HG03097 (cell line): ENCODE results near the gene HNRNPU.

Experiments used
- ATAC-seq: cut with Tn5 transposase; IDR thresholded peaks from one replicate; pipeline ENCODE4 v1.9.1; 2021; ENCODE audit not compliant: unreplicated experiment, low FRiP score

The HNRNPU gene

DNA sequence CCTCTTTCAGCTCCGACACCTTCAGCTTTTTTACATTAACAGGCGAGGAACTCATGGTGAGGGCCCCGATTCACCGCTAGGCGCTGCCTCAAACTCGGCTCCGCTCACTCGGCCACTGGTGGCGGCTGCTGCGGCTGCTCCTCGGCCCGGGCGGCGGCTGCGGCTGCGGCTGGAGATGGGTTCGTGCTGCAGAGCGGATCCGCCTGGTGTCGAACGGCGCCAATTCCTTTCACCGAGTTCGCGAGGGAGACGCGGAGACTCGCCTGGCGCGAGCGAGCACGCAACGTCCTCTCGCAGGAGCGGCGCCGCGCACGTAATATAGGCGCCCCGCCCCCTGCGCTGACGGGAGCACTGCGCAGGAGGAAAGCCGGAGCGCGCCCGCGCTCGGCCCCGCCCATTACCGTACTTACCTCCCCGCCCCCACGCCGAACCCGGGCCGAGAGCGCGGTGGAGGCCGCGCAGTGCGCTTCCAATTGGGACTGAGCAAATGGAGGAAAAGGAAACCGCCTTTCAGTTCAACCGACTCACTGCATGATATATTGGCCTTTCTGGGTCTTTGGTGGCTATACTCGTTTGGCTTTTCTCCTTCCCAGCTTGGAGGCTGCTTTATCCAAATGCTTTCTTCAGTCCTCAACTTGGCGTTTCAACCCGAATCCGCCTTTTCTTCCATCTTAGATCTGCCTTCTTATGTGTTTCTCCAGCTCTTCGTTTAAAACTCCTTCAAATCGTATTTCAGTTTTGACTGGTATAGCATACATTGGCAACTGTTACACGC, at the start of gene HNRNPU:
Gene HNRNPU, minus strand, starts transcription at position 291 of the 775 bp plus-strand sequence. Its CDS starts 236 bp downstream, at position 55.
- ATAC-seq = peak; percentile 61

DNA sequence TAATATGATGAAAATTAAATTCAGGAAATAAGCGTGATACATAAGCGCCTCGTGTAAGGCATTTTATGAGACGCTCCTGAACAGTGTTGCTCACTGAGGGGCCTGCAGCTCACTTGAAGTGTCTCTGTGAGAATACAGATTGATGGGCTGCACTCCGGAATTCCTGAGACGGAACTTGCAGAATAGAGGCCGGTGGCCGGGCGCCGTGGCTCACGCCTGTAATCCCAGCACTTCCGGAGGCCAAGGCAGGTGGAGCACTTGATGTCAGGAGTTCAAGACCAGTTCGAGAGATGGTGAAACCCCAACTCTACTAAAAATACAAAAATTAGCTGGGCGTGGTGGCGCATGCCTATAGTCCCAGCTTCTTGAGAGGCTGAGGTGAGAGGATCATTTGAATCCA, 49.5 kb upstream of the HNRNPU start:
- ATAC-seq = no peak

DNA sequence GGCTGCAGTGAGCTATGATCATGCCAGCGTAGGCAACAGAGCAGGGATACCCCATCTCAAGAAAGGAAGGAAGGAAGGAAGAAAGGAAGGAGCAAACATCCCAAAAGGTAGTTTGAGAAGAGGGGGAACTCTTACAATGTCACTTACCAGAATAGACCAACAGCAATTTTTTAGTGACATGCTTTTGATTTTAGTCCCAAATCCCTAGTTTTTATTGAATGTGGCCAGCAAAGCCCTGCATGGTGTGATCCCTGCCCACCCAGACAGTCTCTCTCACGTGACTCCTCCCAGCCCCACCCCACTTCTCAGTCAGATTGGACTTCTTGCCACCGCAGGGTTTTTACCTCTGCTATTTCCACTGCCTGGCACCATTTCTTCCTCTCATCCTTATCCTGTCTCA, 39.8 kb upstream of the HNRNPU start:
- no peak for ATAC-seq

DNA sequence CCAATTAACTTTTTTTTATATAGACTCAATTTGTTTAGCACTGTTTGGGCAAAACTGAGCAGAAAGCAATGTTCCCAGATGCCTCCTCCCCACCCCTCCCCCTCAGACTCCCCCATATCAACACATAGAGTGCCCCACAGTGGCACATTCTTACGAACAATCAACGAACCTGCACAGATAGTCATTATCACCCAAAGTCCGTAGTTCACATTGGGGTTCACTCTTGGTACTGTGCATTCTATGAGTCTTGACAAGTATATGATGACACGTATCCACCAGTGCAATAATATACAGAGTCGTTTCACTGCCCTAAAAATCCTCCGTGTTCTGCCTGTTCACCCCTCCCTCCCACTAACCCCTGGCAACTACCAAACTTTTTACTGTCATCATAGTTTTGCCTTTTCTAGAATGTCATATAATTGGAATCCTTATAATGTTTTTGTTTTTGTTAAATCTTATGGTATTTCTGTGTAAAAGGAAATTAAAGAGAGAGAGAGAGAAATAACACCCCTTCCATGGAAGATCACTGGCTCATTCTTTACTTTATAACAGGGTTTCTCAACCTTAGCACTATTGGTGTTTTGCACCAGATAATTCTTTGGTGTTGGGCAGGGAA, 37.2 kb upstream of the HNRNPU start:
- ATAC-seq = no peak

DNA sequence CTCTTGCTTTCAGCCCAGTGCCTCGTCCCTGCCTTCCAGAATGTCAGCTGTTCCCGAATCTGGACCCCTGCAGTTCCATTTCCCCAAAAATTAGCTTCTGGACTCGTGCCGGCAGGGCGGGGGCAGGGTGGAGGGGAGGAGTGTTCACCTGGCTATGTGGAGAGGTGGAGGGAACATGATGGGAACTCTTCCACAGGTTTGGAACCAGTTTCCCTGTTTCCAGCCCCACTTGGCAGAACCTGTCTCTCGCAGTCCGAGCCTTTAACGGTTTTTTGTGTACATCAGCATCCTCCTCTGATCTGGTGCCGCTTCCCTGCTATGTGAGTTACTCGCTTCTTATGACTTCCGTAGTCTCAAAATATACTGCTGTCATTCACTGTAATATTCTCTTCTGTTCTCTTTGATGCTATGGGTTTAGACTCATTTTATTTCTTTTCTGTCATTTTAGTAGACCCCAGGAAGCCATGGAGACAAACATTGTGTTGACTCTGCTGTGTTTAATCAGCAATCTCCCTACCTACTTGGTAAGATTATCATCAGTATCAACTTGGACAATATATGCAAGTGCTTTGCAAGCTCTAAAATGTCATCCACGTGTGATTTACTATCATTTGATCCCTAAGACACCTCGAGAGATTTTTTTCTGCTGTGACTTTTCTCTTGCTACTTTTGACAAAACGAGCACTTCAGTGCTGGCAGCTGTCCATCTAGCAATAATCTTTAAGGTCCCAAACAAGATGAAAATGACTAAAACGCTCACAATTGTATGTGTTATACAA, 33.3 kb upstream of the HNRNPU start:
- no peak for ATAC-seq

DNA sequence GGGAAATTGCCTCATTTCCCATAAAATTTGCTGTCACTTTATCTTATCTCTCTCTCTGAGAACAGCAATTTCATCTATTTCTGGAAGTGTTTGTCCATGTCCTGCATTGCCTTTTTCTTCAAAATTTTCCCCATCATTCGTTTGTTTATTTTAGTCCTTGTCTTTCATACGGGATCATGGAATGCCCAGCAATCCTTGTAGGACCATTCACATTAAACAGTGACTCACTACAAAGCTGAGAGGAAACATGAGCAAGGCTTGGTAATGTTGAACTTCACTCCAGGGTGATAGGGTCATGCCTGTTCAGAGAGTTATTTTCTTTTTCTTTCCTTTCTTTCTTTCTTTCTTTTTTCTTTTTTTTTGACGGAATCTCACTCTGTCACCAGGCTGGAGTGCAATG, 32.2 kb upstream of the HNRNPU start:
- ATAC-seq = no peak

DNA sequence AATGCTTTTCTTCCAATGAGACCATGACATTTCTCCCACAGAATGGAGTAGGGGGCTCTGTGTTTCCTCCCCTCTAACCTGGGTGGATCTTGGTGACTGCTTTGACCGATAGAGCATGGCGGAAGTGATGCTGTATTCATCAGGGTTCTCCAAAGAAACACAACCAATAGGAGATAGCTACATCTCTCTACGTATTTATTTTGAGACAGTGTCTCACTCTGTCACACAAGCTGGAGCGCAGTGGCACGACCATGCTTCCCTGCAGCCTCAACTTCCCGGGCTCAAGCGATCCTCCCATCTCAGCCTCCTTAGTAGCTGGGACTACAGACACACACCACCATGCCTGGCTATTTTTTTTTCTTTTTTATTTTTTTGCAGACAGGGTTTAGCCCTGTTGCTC, 29.5 kb upstream of the HNRNPU start:
- ATAC-seq = no peak

DNA sequence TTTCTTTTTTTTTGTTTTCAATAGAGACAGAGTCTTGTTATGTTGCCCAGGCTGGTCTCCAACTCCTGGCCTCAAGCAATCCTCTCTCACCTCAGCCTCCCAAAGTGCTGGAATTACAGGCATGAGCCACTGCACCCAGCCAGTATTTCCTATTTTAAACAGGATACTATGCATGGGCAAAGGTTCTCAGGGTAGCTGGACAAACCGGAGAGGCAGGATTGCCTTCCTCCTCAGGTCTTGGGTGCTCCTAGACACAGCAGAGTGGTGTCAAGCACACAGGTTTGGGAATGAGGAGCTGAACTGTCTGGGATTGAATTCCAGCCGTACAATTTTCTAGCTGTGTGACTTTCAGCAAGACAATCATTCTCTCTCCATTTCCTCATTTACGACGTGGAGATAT, 22.9 kb upstream of the HNRNPU start:
- ATAC-seq = no peak

DNA sequence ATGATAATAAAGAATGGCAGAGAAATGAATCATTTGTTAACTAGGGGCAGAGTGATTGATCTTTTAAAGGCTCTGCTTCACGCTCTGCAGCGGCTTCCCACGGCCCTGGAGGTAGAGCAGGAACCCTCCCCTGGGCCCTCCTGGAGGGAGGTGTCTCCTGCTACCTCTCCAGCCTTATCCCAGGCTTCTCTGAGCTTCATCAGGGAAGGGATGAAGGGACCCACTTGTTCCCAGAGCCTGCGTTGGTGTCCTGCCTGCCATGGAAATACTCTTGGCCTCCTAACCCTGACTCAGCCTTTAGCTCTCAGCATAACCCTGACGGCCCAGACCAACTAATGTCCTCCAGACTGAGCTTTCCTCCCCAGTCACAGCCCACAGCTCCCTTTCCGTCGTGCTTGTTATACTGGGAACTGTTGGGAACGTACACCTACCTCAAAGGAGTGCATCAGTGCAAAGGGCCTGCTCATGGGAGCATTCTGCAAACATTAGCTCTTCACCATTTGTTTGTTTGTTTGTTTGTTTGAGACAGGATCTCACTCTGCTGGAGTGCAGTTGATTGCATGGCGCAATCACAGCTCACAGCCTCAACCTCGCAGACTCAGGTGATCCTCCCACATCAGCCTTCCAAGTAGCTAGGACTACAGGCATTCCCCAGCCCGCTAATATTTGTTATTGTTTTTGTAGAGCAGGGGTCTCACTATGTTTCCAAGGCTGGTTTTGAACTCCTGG, 17.4 kb upstream of the HNRNPU start:
- ATAC-seq = no peak

DNA sequence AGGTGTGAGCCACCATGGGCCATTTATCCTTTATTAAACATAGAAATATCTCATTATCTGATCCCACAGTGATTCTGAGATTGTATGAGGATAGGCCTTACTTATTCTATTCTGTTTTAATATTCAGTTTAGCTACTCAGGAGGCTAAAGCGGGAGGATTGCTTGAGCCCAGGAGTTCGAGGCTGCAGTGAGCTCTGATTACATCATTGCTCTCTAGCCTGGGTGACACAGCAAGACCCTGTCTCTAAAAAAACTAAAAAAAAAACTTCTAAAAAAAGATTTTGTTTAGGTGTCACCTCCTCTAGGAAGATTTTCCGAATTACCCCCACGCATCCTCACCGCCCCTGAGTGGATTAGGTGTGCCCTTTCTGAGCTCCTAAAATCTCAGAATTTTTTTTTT, 14.3 kb upstream of the HNRNPU start:
- no peak for ATAC-seq

DNA sequence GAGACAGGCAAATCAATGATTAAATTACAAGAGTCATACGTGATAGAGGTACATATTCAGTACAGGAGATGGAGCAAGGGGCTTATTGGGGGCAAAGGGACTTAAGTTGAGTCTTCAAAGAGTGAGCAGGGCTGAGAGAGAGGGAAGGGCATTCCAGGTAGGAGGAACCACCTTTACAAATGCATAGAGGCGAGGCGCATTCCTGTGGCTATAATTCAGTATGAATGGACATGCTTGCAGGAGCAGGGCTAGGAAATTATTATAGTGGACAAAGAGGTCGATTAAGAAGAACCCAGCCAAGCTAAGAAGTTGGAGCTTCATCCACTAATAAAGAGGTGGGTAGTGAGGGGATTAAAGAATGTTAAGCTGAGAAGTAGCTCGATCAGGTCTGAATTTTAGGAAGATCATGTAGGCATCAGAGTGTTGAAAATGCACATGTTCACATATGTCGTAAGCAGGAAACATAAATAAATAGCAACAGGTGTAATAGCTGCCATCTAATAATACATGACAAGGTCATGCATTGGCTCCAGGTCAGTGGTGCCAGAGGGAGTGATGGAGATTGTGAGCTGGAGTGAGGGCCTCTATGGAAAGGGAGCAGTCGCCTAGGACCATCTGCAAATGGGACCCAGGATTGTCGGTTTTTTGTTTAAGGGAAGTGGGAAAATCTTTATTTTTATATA, 12.0 kb upstream of the HNRNPU start:
- ATAC-seq = no peak

DNA sequence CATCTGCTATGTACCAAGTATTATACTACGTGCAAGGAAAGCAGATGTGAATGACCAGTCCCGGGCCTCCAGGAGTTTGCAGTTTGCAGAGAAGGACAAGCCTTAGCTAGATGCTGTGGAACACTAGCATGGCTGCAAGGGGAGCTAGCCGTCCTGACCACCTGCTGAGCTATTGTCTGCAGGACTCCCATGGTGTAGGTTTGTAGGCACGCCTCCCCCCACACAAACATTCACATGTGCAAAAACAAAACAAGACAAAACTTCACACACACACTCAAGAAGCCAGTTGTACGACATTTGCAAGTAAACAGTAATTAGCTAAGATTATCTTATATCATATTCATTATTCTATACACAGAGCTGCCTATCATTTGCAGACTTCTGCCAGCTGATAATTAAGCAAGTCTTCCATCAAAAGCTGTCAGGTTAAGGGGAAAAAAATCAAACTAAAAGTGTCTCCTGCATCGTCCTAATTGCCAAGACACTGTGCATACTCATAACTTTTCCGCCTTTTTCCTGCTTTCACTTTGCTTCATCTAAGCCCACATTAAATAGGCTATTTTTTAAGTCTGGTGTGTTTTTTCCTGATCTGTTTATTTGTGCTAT, 10.7 kb upstream of the HNRNPU start:
- ATAC-seq = no peak

DNA sequence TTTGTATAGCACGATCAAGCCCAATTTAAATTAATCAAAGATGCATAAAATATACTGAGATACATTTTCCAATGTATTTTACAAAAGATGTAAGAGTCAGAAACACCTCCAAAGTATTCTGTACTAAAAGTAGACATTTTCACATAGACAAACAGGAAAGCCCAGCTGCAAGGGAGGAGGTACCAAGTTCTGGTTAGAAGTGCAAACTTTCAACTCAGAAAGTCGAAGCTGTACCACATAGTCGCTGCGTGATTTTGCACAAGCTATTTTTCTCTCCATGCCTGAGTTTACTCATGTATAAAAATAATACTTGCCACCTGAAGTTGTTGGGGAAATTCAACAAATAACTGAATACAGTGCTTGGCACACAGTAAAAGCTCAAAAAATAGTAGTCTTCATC, 5.6 kb upstream of the HNRNPU start:
- no peak for ATAC-seq

DNA sequence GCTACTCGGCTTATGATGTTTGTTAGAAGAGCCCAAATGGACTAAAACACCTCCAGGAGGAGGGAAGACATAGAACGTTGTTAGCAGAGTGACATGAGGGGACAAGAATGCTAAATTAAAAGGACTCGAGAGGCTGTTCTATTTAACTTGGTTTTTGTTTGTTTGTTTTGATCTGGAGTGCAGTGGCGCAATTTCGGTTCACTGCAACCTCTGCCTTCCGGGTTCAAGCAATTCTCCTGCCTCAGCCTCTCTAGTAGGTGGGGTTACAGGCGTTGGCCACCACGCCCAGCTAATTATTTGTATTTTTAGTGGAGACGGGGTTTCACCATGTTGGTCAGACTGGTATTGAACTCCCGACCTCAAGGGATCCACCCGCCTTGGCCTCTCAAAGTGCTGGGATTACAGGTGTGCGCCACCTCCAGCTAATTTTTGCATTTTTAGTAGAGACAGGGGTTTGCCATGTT, 5.1 kb upstream of the HNRNPU start:
- ATAC-seq = no peak

DNA sequence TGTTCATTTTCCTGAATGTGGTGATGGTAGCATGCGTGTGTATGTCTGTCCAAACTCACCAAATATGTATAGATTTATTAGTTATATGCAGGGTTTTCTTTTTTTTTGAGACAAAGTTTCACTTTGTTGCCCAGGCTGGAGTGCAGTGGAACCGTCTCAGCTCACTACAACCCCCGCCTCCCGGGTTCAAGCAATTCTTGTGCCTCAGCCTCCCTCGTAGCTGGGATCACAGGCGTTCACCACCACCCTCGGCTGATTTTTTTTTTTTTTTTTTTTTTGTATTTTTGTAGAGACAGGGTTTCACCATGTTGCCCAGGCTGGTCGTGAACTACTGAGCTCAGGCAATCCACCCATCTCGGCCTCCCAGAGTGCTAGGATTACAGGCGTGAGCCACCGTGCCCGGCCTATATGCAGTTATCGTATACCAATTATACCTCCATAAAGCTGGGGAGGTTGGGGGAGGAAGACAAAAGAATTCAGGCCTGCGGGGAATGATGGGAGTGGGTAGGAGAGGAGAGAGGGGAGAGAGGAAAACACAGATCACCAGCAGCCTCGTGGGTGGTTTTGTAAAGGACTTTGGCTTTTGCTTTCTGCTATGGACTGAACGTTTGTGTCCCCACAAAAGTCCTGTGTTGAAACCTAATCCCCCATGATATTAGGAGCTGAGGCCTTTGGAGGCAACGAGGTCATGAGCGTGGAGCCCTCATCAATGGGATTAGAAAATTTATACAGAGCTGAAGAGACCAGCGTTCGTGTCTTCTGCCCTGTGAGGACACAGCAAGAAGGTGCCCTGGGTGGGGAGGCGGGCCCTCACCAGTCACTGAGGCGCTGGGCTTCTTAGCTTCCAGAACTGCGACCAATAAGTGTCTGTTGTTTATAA, 4.4 kb upstream of the HNRNPU start:
- no peak for ATAC-seq

DNA sequence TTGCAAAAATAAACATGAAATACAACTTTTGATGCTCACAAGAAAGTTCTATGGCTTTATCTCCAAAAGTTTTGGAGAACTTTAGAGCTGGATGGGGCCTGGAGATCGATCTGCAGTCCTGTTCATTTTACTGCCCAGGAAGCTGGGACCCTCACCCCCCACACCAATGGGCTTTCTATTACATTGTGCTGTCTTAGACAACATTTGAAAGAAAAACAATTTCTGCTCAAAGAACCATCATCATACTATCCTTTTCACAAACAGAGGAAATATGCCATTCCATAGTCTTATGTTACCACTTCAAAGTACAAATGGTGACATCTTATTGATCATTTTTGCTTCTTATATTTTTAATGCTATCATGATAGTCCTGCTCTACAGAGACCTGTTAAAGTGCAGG, 2.0 kb upstream of the HNRNPU start:
- ATAC-seq = no peak

DNA sequence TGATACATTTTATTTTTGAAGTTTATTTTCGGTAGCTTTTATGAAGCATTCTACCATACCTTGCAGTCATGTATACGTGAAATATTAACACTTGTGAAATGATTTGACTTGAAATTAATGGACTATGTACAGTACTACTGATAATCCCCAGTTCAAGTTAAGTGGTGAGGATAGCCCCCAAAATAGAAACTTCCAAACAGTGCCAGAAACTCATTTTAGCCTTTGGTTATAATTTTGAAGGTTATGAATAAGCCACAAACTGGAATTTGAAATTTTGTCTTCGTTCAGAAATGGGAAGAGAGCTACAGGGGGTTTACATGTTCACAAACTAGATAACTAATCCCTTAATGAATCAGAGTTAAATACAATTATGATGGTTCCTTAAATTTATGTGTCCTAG, 1.5 kb upstream of the HNRNPU start:
- ATAC-seq = no peak

DNA sequence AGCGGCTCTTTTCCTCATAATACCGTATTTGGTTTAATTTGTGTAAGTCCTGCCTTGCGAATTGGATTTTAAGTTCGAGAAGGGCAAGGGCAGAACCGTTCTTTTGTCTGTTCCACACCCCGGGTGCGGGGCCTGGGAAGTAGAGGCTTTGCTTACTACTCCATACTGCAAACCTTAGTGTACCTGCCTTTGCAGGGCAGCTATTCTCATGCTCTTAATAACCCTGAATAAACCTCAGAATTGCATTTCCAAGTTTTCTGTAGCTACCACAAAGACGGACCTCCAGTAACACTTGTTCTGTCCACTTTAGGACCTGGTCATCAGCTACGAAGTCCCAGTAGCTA, 657 bp upstream of the HNRNPU start:
- no peak for ATAC-seq
